ENCODE measurements around the gene DPF3. TPM values are rescaled to one million over a fixed set of nuclear protein-coding genes. Genes with fewer than 3 reads are reported as not detected.

DPF3 gene
- total and polyA plus RNA-seq, 2 of the 13 experiments (the other 11 are each of a cell fraction or from before 2014, with no cell fraction given), result 0.09 to 0.60 TPM

GRCh38 chr14:72699852-72700257 lies 194.0 kb downstream of the DPF3 start:
- intact Hi-C loops (cut with micrococcal nuclease; ENCODE audit: unreplicated experiment), result no loop called here
- no TSS peak for BruUV-seq (replicated peaks)
- Histone ChIP-seq H3K9ac (ENCODE audit: insufficient read depth, low read depth, low read length) (no peak overlapping the region), H4K20me1 (ENCODE audit: insufficient read depth, low read length) (no peaks in the 10 kb centered on the region), H3K27me3 (ENCODE audit: control insufficient read depth in 1 of 2, insufficient read depth in 2 of 2, low read length in 2 of 2) (no peaks in the 10 kb centered on the region; a peak in 1 of 5 replicates), H3K79me2 (ENCODE audit: insufficient read depth, low read length) (no peaks in the 10 kb centered on the region), H2AFZ (ENCODE audit: low read length) (no peak overlapping the region), H3K9me3 (ENCODE audit: low read length) (no peaks in the 10 kb centered on the region), H3K36me3 (replicated peaks in 1 of 2; ENCODE audit: control insufficient read depth in 1 of 2, insufficient read depth in 2 of 2, low read length in 2 of 2) (no peaks in the 10 kb centered on the region), H3K4me1 (ENCODE audit: insufficient read depth, low read length) (no peaks in the 10 kb centered on the region), H3K4me3 (replicated peaks in 1 of 3; ENCODE audit: insufficient read depth in 1 of 3, low read depth in 2 of 3, low read length in 3 of 3) (no peak overlapping the region), H3K27ac (ENCODE audit: extremely low read length, insufficient read depth, low read length) (no peak overlapping the region), H3K4me2 (ENCODE audit: low read depth, low read length) (no peak overlapping the region)
- no peak for ATAC-seq
- CTCF ChIA-PET (ENCODE audit: low intra/inter-chr PET ratio, low total read pairs), result no interaction called here
- DNase-seq (ENCODE audit: low spot score), result no peak
- POLR2A ChIA-PET, result no interaction called here
- no peak for FAIRE-seq
- TF ChIP-seq GLI4 (CRISPR knock-in tag; IDR thresholded peaks at IDR 0.05; ENCODE audit: borderline replicate concordance), result no peak
- TF ChIP-seq SNAI1 (CRISPR knock-in tag; IDR thresholded peaks at IDR 0.05; ENCODE audit: borderline replicate concordance), result no peak
- no peak for TF ChIP-seq POLR2A (IDR thresholded peaks at IDR 0.05; ENCODE audit: insufficient read depth in 1 of 2, low read depth in 2 of 2, low read length in 2 of 2)
- no peak for TF ChIP-seq HNF4A (CRISPR knock-in tag; IDR thresholded peaks at IDR 0.05)
- no peak for TF ChIP-seq TOPORS (CRISPR knock-in tag; IDR thresholded peaks at IDR 0.05)
- 0% methylated on average over 3 of the region's 3 CpGs for WGBS (ENCODE audit: low lambda C conversion rate)
- in situ Hi-C loops (cut with HindIII; ENCODE audit: extremely low pct_ligation_motif_present, low pct_unique_long_range_greater_than_20kb), result no loop called here

GRCh38 chr14:72699443-72699842 lies 194.5 kb downstream of the DPF3 start:
- FAIRE-seq (no peak), DNase-seq (ENCODE audit: low spot score) (no peak), ATAC-seq (no peak)
- H3K9me3 ChIP-seq (ENCODE audit: low read length), result no peaks in the 10 kb centered on the region
- in situ Hi-C loops (cut with HindIII; ENCODE audit: extremely low pct_ligation_motif_present, low pct_unique_long_range_greater_than_20kb) (no loop called here), intact Hi-C loops (cut with micrococcal nuclease; ENCODE audit: unreplicated experiment) (no loop called here)
- no peaks in the 10 kb centered on the region for H3K4me1 ChIP-seq (ENCODE audit: insufficient read depth, low read length)
- WGBS (ENCODE audit: low lambda C conversion rate), result 0% methylated on average over 4 of the region's 4 CpGs
- H3K36me3 ChIP-seq (replicated peaks in 1 of 2; ENCODE audit: control insufficient read depth in 1 of 2, insufficient read depth in 2 of 2, low read length in 2 of 2), result no peaks in the 10 kb centered on the region
- ChIA-PET POLR2A (no interaction called here), CTCF (ENCODE audit: low intra/inter-chr PET ratio, low total read pairs) (no interaction called here)
- BruUV-seq (replicated peaks), result no TSS peak
- H3K27ac ChIP-seq (ENCODE audit: extremely low read length, insufficient read depth, low read length), result no peak overlapping the region
- H4K20me1 ChIP-seq (ENCODE audit: insufficient read depth, low read length), result no peaks in the 10 kb centered on the region
- no peak overlapping the region for H3K9ac ChIP-seq (ENCODE audit: insufficient read depth, low read depth, low read length)
- H3K27me3 ChIP-seq (ENCODE audit: control insufficient read depth in 1 of 2, insufficient read depth in 2 of 2, low read length in 2 of 2), result no peaks in the 10 kb centered on the region; a peak in 1 of 5 replicates
- no peak overlapping the region for H3K4me3 ChIP-seq (replicated peaks in 1 of 3; ENCODE audit: insufficient read depth in 1 of 3, low read depth in 2 of 3, low read length in 3 of 3)
- no peak overlapping the region for H2AFZ ChIP-seq (ENCODE audit: low read length)
- H3K79me2 ChIP-seq (ENCODE audit: insufficient read depth, low read length), result no peaks in the 10 kb centered on the region
- no peak overlapping the region for H3K4me2 ChIP-seq (ENCODE audit: low read depth, low read length)
- TF ChIP-seq ZNF383 (CRISPR knock-in tag; IDR thresholded peaks at IDR 0.05; ENCODE audit: borderline replicate concordance) (no peak), GFI1 (CRISPR knock-in tag; IDR thresholded peaks at IDR 0.05; ENCODE audit: borderline replicate concordance) (no peak), ZNF160 (CRISPR knock-in tag; IDR thresholded peaks at IDR 0.05) (no peak), FOXA3 (CRISPR knock-in tag; IDR thresholded peaks at IDR 0.05) (no peak), IRX3 (CRISPR knock-in tag; IDR thresholded peaks at IDR 0.05; ENCODE audit: borderline replicate concordance, low read depth) (no peak), CEBPB (IDR thresholded peaks at IDR 0.05; ENCODE audit: borderline replicate concordance, low read depth, low read length) (no peak)
- TF ChIP-seq, protein P1, sequence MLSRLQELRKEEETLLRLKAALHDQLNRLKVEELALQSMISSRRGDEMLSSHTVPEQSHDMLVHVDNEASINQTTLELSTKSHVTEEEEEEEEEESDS (CRISPR knock-in tag; IDR thresholded peaks at IDR 0.05; ENCODE audit: borderline replicate concordance), result no peak
- TF ChIP-seq, protein P2, sequence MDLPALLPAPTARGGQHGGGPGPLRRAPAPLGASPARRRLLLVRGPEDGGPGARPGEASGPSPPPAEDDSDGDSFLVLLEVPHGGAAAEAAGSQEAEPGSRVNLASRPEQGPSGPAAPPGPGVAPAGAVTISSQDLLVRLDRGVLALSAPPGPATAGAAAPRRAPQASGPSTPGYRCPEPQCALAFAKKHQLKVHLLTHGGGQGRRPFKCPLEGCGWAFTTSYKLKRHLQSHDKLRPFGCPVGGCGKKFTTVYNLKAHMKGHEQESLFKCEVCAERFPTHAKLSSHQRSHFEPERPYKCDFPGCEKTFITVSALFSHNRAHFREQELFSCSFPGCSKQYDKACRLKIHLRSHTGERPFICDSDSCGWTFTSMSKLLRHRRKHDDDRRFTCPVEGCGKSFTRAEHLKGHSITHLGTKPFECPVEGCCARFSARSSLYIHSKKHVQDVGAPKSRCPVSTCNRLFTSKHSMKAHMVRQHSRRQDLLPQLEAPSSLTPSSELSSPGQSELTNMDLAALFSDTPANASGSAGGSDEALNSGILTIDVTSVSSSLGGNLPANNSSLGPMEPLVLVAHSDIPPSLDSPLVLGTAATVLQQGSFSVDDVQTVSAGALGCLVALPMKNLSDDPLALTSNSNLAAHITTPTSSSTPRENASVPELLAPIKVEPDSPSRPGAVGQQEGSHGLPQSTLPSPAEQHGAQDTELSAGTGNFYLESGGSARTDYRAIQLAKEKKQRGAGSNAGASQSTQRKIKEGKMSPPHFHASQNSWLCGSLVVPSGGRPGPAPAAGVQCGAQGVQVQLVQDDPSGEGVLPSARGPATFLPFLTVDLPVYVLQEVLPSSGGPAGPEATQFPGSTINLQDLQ (CRISPR knock-in tag; IDR thresholded peaks at IDR 0.05), result no peak
- TF ChIP-seq, protein P3, sequence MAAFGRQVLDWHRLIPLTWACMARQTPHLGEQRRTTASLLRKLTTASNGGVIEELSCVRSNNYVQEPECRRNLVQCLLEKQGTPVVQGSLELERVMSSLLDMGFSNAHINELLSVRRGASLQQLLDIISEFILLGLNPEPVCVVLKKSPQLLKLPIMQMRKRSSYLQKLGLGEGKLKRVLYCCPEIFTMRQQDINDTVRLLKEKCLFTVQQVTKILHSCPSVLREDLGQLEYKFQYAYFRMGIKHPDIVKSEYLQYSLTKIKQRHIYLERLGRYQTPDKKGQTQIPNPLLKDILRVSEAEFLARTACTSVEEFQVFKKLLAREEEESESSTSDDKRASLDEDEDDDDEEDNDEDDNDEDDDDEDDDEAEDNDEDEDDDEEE (CRISPR knock-in tag; IDR thresholded peaks at IDR 0.05), result no peak
- TF ChIP-seq, protein P4, sequence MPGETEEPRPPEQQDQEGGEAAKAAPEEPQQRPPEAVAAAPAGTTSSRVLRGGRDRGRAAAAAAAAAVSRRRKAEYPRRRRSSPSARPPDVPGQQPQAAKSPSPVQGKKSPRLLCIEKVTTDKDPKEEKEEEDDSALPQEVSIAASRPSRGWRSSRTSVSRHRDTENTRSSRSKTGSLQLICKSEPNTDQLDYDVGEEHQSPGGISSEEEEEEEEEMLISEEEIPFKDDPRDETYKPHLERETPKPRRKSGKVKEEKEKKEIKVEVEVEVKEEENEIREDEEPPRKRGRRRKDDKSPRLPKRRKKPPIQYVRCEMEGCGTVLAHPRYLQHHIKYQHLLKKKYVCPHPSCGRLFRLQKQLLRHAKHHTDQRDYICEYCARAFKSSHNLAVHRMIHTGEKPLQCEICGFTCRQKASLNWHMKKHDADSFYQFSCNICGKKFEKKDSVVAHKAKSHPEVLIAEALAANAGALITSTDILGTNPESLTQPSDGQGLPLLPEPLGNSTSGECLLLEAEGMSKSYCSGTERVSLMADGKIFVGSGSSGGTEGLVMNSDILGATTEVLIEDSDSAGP (CRISPR knock-in tag; IDR thresholded peaks at IDR 0.05; ENCODE audit: borderline replicate concordance), result no peak
